OCI-LY3 (cell line): Measurements from ENCODE around the gene AGBL3.

Source experiments
- H2AFZ ChIP-seq: fragments of 200-600, 300-600 bp; shearing (Covaris generic); 2 replicates; pipeline ENCODE4 v1.6.0; 2014; ENCODE audit warnings: antibody characterized with exemption, low read depth, low read length
- H3K27ac ChIP-seq: fragments of 200-600, 300-600 bp; sonication (generic); 2 replicates; pipeline ENCODE4 v1.5.1; 2014; ENCODE audit warnings: mild to moderate bottlenecking, low read length, moderate library complexity, mixed read lengths
- H3K27me3 ChIP-seq: fragments of 200-600, 300-600 bp; sonication (generic); 2 replicates; pipeline ENCODE4 v1.6.1; 2014; ENCODE audit warnings: low read depth, low read length, mixed read lengths
- H3K36me3 ChIP-seq: fragments of 200-600, 300-600 bp; sonication (generic); replicated peaks from 2 replicates; pipeline ENCODE3; 2014; ENCODE audit warnings: low read depth, low read length, mixed read lengths
- H3K4me1 ChIP-seq: fragments of 300-600, 200-600 bp; sonication (generic); 2 replicates; pipeline ENCODE4 v1.6.1; 2014; ENCODE audit warnings: low read length, mixed read lengths
- H3K4me2 ChIP-seq: fragments of 200-600, 300-600 bp; sonication (generic); 2 replicates; pipeline ENCODE4 v1.6.1; 2014; ENCODE audit warnings: low read length, mixed read lengths
- H3K4me3 ChIP-seq: fragments of 300-600, 200-600 bp; sonication (generic); 2 replicates; pipeline ENCODE4 v1.5.1; 2014; ENCODE audit warnings: antibody characterized with exemption, mild to moderate bottlenecking, low read length, moderate library complexity
- H3K79me2 ChIP-seq: fragments of 300-600, 200-600 bp; shearing (Covaris generic); 2 replicates; pipeline ENCODE4 v1.6.1; 2014; ENCODE audit warnings: mild to moderate bottlenecking, low read length, mixed read lengths
- H3K9ac ChIP-seq: fragments of 300-600, 200-600 bp; shearing (Covaris generic); 2 replicates; pipeline ENCODE4 v1.6.0; 2014; ENCODE audit warnings: mild to moderate bottlenecking, low read length, moderate library complexity
- H3K9me3 ChIP-seq: fragments of 200-600, 300-600 bp; shearing (Covaris generic); 2 replicates; pipeline ENCODE4 v1.6.1; 2014; ENCODE audit warnings: low read length, mixed read lengths; ENCODE audit not compliant: insufficient read depth
- H4K20me1 ChIP-seq: fragments of 200-600, 300-600 bp; sonication (generic); 2 replicates; pipeline ENCODE4 v1.6.1; 2016; ENCODE audit warnings: low read length, mixed read lengths; ENCODE audit not compliant: insufficient read depth
- CTCF ChIP-seq: fragments of 200-600, 300-600 bp; sonication (generic); IDR thresholded peaks from 2 replicates; pipeline ENCODE4 v1.5.1; 2014; ENCODE audit warnings: antibody characterized with exemption, low read length, low read depth
- EZH2phosphoT487 ChIP-seq: fragments of 200-600 bp; shearing (Covaris generic); IDR thresholded peaks from 2 replicates; pipeline ENCODE4 v1.6.1; 2018; ENCODE audit warnings: antibody characterized with exemption, mixed run types, low read depth

Gene AGBL3

GRCh38 chr7:135152442-135152841 is 166.1 kb downstream of the AGBL3 start:
- H3K27ac ChIP-seq = no peak overlapping the region
- H3K27me3 ChIP-seq = no peaks in the 10 kb centered on the region
- no peak overlapping the region for H3K4me3 ChIP-seq
- no peaks in the 10 kb centered on the region for H3K79me2 ChIP-seq
- peaks cover 26% of the 10 kb centered on the region; the same call in 1 of the 2 replicates for H3K9me3 ChIP-seq
- H3K4me1 ChIP-seq = peaks cover 39% of the 10 kb centered on the region
- no peak overlapping the region for H2AFZ ChIP-seq
- no peak overlapping the region for H3K4me2 ChIP-seq
- H3K36me3 ChIP-seq = peaks cover 9% of the 10 kb centered on the region
- no peak overlapping the region for H3K9ac ChIP-seq
- H4K20me1 ChIP-seq = no peaks in the 10 kb centered on the region
- TF ChIP-seq EZH2phosphoT487 = no peak
- no peak for TF ChIP-seq CTCF

- H3K79me2 ChIP-seq = no peaks in the 10 kb centered on the region
- H4K20me1 ChIP-seq = no peaks in the 10 kb centered on the region
- no peak for TF ChIP-seq CTCF
- TF ChIP-seq EZH2phosphoT487 = no peak
Measured at GRCh38 chr7:135154734-135155133, 168.4 kb downstream of the AGBL3 start.

GRCh38 chr7:135156290-135156689 is 170.0 kb downstream of the AGBL3 start:
- Histone ChIP-seq H3K36me3 (peaks cover 19% of the 10 kb centered on the region), H3K4me1 (peaks cover 22% of the 10 kb centered on the region), H3K9me3 (peaks cover 27% of the 10 kb centered on the region; the same call in 1 of the 2 replicates), H2AFZ (no peak overlapping the region), H4K20me1 (no peaks in the 10 kb centered on the region), H3K79me2 (no peaks in the 10 kb centered on the region), H3K27ac (no peak overlapping the region), H3K4me3 (no peak overlapping the region), H3K27me3 (no peaks in the 10 kb centered on the region), H3K4me2 (no peak overlapping the region), H3K9ac (no peak overlapping the region)
- TF ChIP-seq EZH2phosphoT487 (no peak), CTCF (no peak)

More at GRCh38 chr7:135154734-135155133, 168.4 kb downstream of the AGBL3 start:
- peaks cover 27% of the 10 kb centered on the region; the same call in 1 of the 2 replicates for H3K9me3 ChIP-seq
- no peak overlapping the region for H3K4me2 ChIP-seq
- no peak overlapping the region for H2AFZ ChIP-seq
- no peak overlapping the region for H3K4me3 ChIP-seq
- H3K27ac ChIP-seq = no peak overlapping the region
- no peak overlapping the region for H3K9ac ChIP-seq
- H3K4me1 ChIP-seq = peaks cover 25% of the 10 kb centered on the region
- H3K27me3 ChIP-seq = no peaks in the 10 kb centered on the region
- H3K36me3 ChIP-seq = peaks cover 16% of the 10 kb centered on the region

- Histone ChIP-seq H3K36me3 (peaks cover 35% of the 10 kb centered on the region), H3K4me2 (no peak overlapping the region), H4K20me1 (no peaks in the 10 kb centered on the region), H2AFZ (no peak overlapping the region), H3K9me3 (peaks cover 27% of the 10 kb centered on the region; the same call in 1 of the 2 replicates), H3K4me3 (no peak overlapping the region), H3K27me3 (no peaks in the 10 kb centered on the region), H3K9ac (no peak overlapping the region), H3K4me1 (peaks cover 11% of the 10 kb centered on the region), H3K79me2 (no peaks in the 10 kb centered on the region), H3K27ac (no peak overlapping the region)
- TF ChIP-seq CTCF (no peak), EZH2phosphoT487 (no peak)
Measured at GRCh38 chr7:135158141-135158655, 171.9 kb downstream of the AGBL3 start.
